GM12878 (cell line): Measurements from ENCODE around the gene CEP68. TPM values are rescaled to one million over a fixed set of nuclear protein-coding genes. Genes with fewer than 3 reads are reported as not detected.

Experiments used
- ATAC-seq: fragments of 200-7000 bp; cut with Tn5 transposase; 3 replicates; pipeline ENCODE4 v1.9.1; 2020; ENCODE audit warnings: mild to moderate bottlenecking, moderate library complexity
- BruUV-seq: library from RNA; stranded (reverse); fragments of 400-500 nt; replicated peaks from 2 replicates; lab custom pipeline; 2021; lab: Mats Ljungman, UMichigan
- CTCF ChIA-PET: fragments of 300-600 bp; sonication (Branson Sonifier 250); formaldehyde crosslinking; extraction: SDS; loops from one replicate; lab custom pipeline; 2021; ENCODE audit warnings: inconsistent platforms; lab: Yijun Ruan, JAX
- POLR2A ChIA-PET: fragments of 350-600 bp; formaldehyde crosslinking; extraction: SDS; loops from one replicate; lab custom pipeline; 2021; ENCODE audit warnings: inconsistent platforms; lab: Charles Lee
- RAD21 ChIA-PET: fragments of 300-600 bp; sonication (Branson Sonifier 250); formaldehyde crosslinking; loops from one replicate; lab custom pipeline; 2023; ENCODE audit warnings: antibody characterized with exemption; ENCODE audit not compliant: unreplicated experiment; lab: Charles Lee
- SMC1A ChIA-PET: fragments of 300-600 bp; sonication (Branson Sonifier 250); formaldehyde crosslinking; loops from one replicate; lab custom pipeline; 2023; ENCODE audit not compliant: unreplicated experiment, uncharacterized antibody; lab: Charles Lee
- DNase-seq: peaks from one replicate; pipeline ENCODE4 v3.0.0-alpha.2; 2011; ENCODE audit warnings: low read depth, low spot score
- FAIRE-seq: peaks from 3 replicates; lab custom pipeline; 2011; peaks lifted over from hg19 to GRCh38; lab: Jason Lieb, UNC
- H2AFZ ChIP-seq: 2 replicates; pipeline ENCODE4 v1.6.0; 2011; ENCODE audit warnings: low read depth, low read length, control low read depth; ENCODE audit not compliant: control insufficient read depth
- H3K27ac ChIP-seq: 2 replicates; pipeline ENCODE4 v1.5.1; 2011; ENCODE audit warnings: control low read depth; ENCODE audit not compliant: control insufficient read depth, insufficient read depth
- H3K27me3 ChIP-seq, 2 experiments: replicated peaks in 1 of 2; 2 replicates each; pipeline versions ENCODE4 v1.6.0 to v1.6.1; 2011; ENCODE audit warnings: low read length in 1 of 2; ENCODE audit not compliant: control insufficient read depth in 2 of 2, insufficient read depth in 2 of 2
- H3K36me3 ChIP-seq, 2 experiments: 2 replicates each; pipeline ENCODE4 v1.5.1; 2011; ENCODE audit warnings: low read length in 1 of 2; ENCODE audit not compliant: control insufficient read depth in 2 of 2, insufficient read depth in 2 of 2
- H3K4me1 ChIP-seq: 2 replicates; pipeline ENCODE4 v1.6.1; 2011; ENCODE audit warnings: mild to moderate bottlenecking, low read length, moderate library complexity, mixed read lengths; ENCODE audit not compliant: control insufficient read depth, insufficient read depth
- H3K4me2 ChIP-seq: 2 replicates; pipeline ENCODE4 v1.6.0; 2011; ENCODE audit warnings: control low read depth; ENCODE audit not compliant: control insufficient read depth, insufficient read depth
- H3K4me3 ChIP-seq: fragments of 200-600 bp; sonication (generic); 2 replicates; pipeline ENCODE4 v1.5.1; 2016
- H3K79me2 ChIP-seq: 2 replicates; pipeline ENCODE4 v1.6.0; 2011; ENCODE audit warnings: low read length; ENCODE audit not compliant: control insufficient read depth, insufficient read depth
- H3K9ac ChIP-seq: 2 replicates; pipeline ENCODE4 v1.8.0; 2011; ENCODE audit warnings: low read length, control low read depth, mixed read lengths; ENCODE audit not compliant: control insufficient read depth, insufficient read depth
- H3K9me3 ChIP-seq: replicated peaks from 3 replicates; pipeline ENCODE4 v1.5.1; 2011; ENCODE audit warnings: mild to moderate bottlenecking, low read length; ENCODE audit not compliant: control insufficient read depth, insufficient read depth
- H4K20me1 ChIP-seq: 2 replicates; pipeline ENCODE4 v1.6.0; 2011; ENCODE audit not compliant: control insufficient read depth, insufficient read depth
- BHLHE40 ChIP-seq, 2 experiments: fragments of 450-650 bp in 1 of 2; IDR thresholded peaks; 2 replicates each; pipeline ENCODE4 v1.6.1; 2011 to 2017; ENCODE audit warnings: low read depth in 2 of 2, borderline replicate concordance in 1 of 2, improper control_type of control experiment in 1 of 2, low read length in 1 of 2, mild to moderate bottlenecking in 1 of 2
- CBX5 ChIP-seq: sonication (generic); IDR thresholded peaks from 2 replicates; pipeline ENCODE4 v1.6.1; 2016; ENCODE audit warnings: low read depth, moderate library complexity, mild to moderate bottlenecking, inconsistent platforms
- CHD1 ChIP-seq: IDR thresholded peaks from 2 replicates; pipeline ENCODE4 v1.6.1; 2012; ENCODE audit warnings: low read depth, low read length, improper control_type of control experiment
- CHD4 ChIP-seq: fragments of 200-600 bp; sonication (generic); IDR thresholded peaks from 2 replicates; pipeline ENCODE4 v1.6.1; 2016; ENCODE audit warnings: mild to moderate bottlenecking
- E4F1 ChIP-seq: fragments of 450-650 bp; IDR thresholded peaks from 2 replicates; pipeline ENCODE4 v1.6.1; 2018; ENCODE audit warnings: borderline replicate concordance, mild to moderate bottlenecking; ENCODE audit not compliant: partially characterized antibody
- EGR1 ChIP-seq, 2 experiments: IDR thresholded peaks; 1 replicate in 1 of 2; 2 replicates in 1 of 2; pipeline ENCODE4 v1.6.1; 2011 to 2012; ENCODE audit warnings: low read depth in 2 of 2, low read length in 2 of 2, borderline replicate concordance in 1 of 2, mild to moderate bottlenecking in 1 of 2, moderate library complexity in 1 of 2
- GABPA ChIP-seq: IDR thresholded peaks from 2 replicates; pipeline ENCODE4 v1.6.1; 2014; ENCODE audit warnings: antibody characterized with exemption, low read depth, mild to moderate bottlenecking, inconsistent platforms
- JUNB ChIP-seq: IDR thresholded peaks from 2 replicates; pipeline ENCODE4 v1.6.1; 2016; ENCODE audit warnings: antibody characterized with exemption, mild to moderate bottlenecking
- MYB ChIP-seq: fragments of 150-350 bp; IDR thresholded peaks from 2 replicates; pipeline ENCODE4 v1.6.1; 2014; ENCODE audit warnings: mild to moderate bottlenecking, low read depth, low read length, borderline replicate concordance
- PBX3 ChIP-seq: IDR thresholded peaks from 2 replicates; pipeline ENCODE4 v1.6.1; 2011; ENCODE audit warnings: mild to moderate bottlenecking, low read depth, low read length, moderate library complexity; ENCODE audit not compliant: insufficient replicate concordance
- PML ChIP-seq: IDR thresholded peaks from 2 replicates; pipeline ENCODE4 v1.6.1; 2012; ENCODE audit warnings: low read length, inconsistent platforms
- POLR2AphosphoS2 ChIP-seq: IDR thresholded peaks from 2 replicates; pipeline ENCODE4 v1.6.1; 2011; ENCODE audit warnings: low read depth, mild to moderate bottlenecking, low read length, improper control_type of control experiment, moderate library complexity
- POLR2AphosphoS5 ChIP-seq: IDR thresholded peaks from 2 replicates; pipeline ENCODE4 v1.6.1; 2011; ENCODE audit warnings: mild to moderate bottlenecking, low read length, inconsistent platforms
- RCOR1 ChIP-seq: conservative IDR thresholded peaks from 2 replicates; pipeline ENCODE4 v1.6.1; 2012; ENCODE audit warnings: low read depth, low read length, improper control_type of control experiment
- RELB ChIP-seq: fragments of 450-650 bp; IDR thresholded peaks from 2 replicates; pipeline ENCODE4 v1.6.1; 2017; ENCODE audit warnings: low read depth, mild to moderate bottlenecking, moderate library complexity
- SKIL ChIP-seq: fragments of 450-650 bp; IDR thresholded peaks from 2 replicates; pipeline ENCODE4 v1.6.1; 2017; ENCODE audit warnings: mild to moderate bottlenecking, low read depth, inconsistent platforms; ENCODE audit not compliant: poor library complexity, severe bottlenecking
- SMARCA5 ChIP-seq: fragments of 450-650 bp; IDR thresholded peaks from 2 replicates; pipeline ENCODE4 v1.6.1; 2017; ENCODE audit warnings: mild to moderate bottlenecking
- WGBS: methylation state at CpG from one replicate; pipeline ENCODE4 v1.1.6; 2016; ENCODE audit warnings: low lambda C conversion rate; ENCODE audit not compliant: insufficient replicate concordance, insufficient coverage; ENCODE audit errors: missing lambda C conversion rate; 5-methylcytosine and 5-hydroxymethylcytosine counted together
- in situ Hi-C: fragments of 300-500 bp; cut with MboI; formaldehyde crosslinking; loops from 9 replicates; pipeline ENCODE4 v1.14.3; 2018; ENCODE audit warnings: mixed read lengths
- intact Hi-C: fragments of 100-400 bp; cut with micrococcal nuclease; formaldehyde crosslinking; loops from one replicate; pipeline ENCODE4 v1.14.2; 2022; ENCODE audit not compliant: unreplicated experiment
- polyA plus RNA-seq, 11 experiments: library from polyadenylated mRNA; depleted of rRNA in 4 of 11; unstranded in 6 of 11; stranded (reverse) in 5 of 11; fragments of >200 nt; fragmentation: Nextera tagmentation in 4 of 11; fragmentation: Illumina TruSeq in 1 of 11; extraction: Ambion mirVana in 4 of 11; extraction: Trizol in 1 of 11; gene quantifications; 1 replicate in 1 of 11; 2 replicates in 10 of 11; pipeline versions ENCODE4 v1.2.1 to v1.2.3, GENCODE V29; 2011 to 2016; ENCODE audit warnings: inconsistent platforms in 2 of 11, missing spikeins in 2 of 11, low read depth in 1 of 11
- total RNA-seq, 4 experiments: library from RNA; depleted of rRNA in 3 of 4; stranded (reverse); fragments of >200 nt in 3 of 4; fragmentation: Illumina TruSeq in 1 of 4; extraction: Trizol in 1 of 4; gene quantifications; 2 replicates each; pipeline versions ENCODE4 v1.2.1 to v1.2.3, GENCODE V29; 2013 to 2021

The CEP68 gene
- total and polyA plus RNA-seq, 10 of the 15 experiments (the other 5 are each of a cell fraction or from before 2014, with no cell fraction given), result 1.1 to 11.1 (median 7.4) TPM

DNA sequence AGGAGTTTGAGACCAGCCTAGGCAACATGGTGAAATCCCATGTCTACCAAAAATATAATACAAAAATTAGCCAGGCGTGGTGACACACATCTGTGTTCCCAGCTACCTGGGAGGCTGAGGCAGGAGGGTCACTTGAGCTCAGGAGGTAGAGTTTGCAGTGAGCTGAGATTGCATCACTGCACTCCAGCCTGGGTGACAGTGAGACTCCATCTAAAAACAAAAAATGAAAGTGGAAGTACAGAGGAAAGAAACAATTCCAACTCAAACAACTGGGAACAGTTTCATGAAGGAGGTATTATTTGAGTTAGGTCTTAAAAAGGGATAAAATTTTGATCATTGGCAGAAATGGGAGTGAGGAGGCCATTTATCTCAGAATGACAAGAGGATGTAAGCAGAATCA, 80.0 kb downstream of the CEP68 start:
- SMC1A ChIA-PET, result interaction anchor here (0.7 kb wide), 1 partner anchor 21 kb away, joined by 3 read pairs; no protein-coding TSS in a partner anchor
- Histone ChIP-seq H3K9me3 (no peaks in the 10 kb centered on the region), H3K4me1 (no peaks in the 10 kb centered on the region), H3K9ac (no peak overlapping the region), H3K79me2 (no peaks in the 10 kb centered on the region), H3K27me3 (no peaks in the 10 kb centered on the region), H2AFZ (no peak overlapping the region), H3K4me2 (no peak overlapping the region), H4K20me1 (no peaks in the 10 kb centered on the region), H3K27ac (no peak overlapping the region), H3K36me3 (no peaks in the 10 kb centered on the region), H3K4me3 (no peak overlapping the region)
- no peak for ATAC-seq
- intact Hi-C loops (no loop called here), in situ Hi-C loops (no loop called here)
- FAIRE-seq, result no peak
- no peak for DNase-seq
- RAD21 ChIA-PET, result no interaction called here
- WGBS, result 25% methylated on average over 1 of the region's 1 CpG
- CTCF ChIA-PET, result interaction anchor here (1.4 kb wide), 1 partner anchor 33 kb away, joined by 8 read pairs; no protein-coding TSS in a partner anchor
- no TSS peak for BruUV-seq
- POLR2A ChIA-PET, result interaction anchor here (0.7 to 1.1 kb wide), 3 partner anchors 11 to 58 kb away, joined by 3 to 15 read pairs (median 5); no protein-coding TSS in a partner anchor
- no peak for TF ChIP-seq GABPA
- no peak for TF ChIP-seq SMARCA5
- no peak for TF ChIP-seq RELB
- TF ChIP-seq CHD4, result no peak
- no peak for TF ChIP-seq PBX3
- TF ChIP-seq JUNB, result no peak
- TF ChIP-seq E4F1, result no peak
- no peak for TF ChIP-seq MYB
- no peak for TF ChIP-seq POLR2AphosphoS5
- no peak for TF ChIP-seq EGR1 (IDR thresholded peaks at IDR 0.05; ENCODE audit: borderline replicate concordance in 1 of 2, low read depth in 2 of 2, low read length in 2 of 2)
- no peak for TF ChIP-seq BHLHE40 (IDR thresholded peaks at IDR 0.05; ENCODE audit: borderline replicate concordance in 1 of 2, low read depth in 2 of 2, low read length in 1 of 2)
- TF ChIP-seq RCOR1, result no peak
- TF ChIP-seq CHD1, result no peak
- TF ChIP-seq PML, result no peak
- no peak for TF ChIP-seq POLR2AphosphoS2
- TF ChIP-seq SKIL, result no peak
- no peak for TF ChIP-seq CBX5
